PC-3 (cell line): ENCODE measurements around the gene ERCC4. TPM values are rescaled to one million over a fixed set of nuclear protein-coding genes. Genes with fewer than 3 reads are reported as not detected.
A peak's percentile ranks its signal among the peaks of the same experiment; 100 is the strongest.

Source experiments
- ATAC-seq: fragments of 200-7000 bp; cut with Tn5 transposase; 2 replicates; pipeline ENCODE4 v1.9.1; 2020; ENCODE audit warnings: mild to moderate bottlenecking, moderate library complexity
- BruUV-seq: library from RNA; stranded (reverse); fragments of 400-500 nt; replicated peaks from 2 replicates; lab custom pipeline; 2021; lab: Mats Ljungman, UMichigan
- CTCF ChIA-PET: fragments of 300-600 bp; sonication (Branson Sonifier 250); formaldehyde crosslinking; loops from one replicate; lab custom pipeline; 2022; ENCODE audit warnings: antibody characterized with exemption; lab: Charles Lee
- POLR2A ChIA-PET: fragments of 300-600 bp; sonication (Branson Sonifier 250); formaldehyde crosslinking; loops from one replicate; lab custom pipeline; 2022; ENCODE audit warnings: antibody characterized with exemption; ENCODE audit not compliant: unreplicated experiment; lab: Charles Lee
- DNase-seq: peaks from one replicate; pipeline ENCODE4 v3.0.0-alpha.2; 2015
- H2AFZ ChIP-seq: fragments of 300-600 bp; sonication (generic); 2 replicates; pipeline ENCODE4 v1.6.0; 2016; ENCODE audit warnings: antibody characterized with exemption, low read length
- H3F3A ChIP-seq: fragments of 300-600 bp; sonication (generic); one replicate; pipeline ENCODE4 v1.6.0; 2017; ENCODE audit warnings: antibody characterized with exemption, low read length, control low read depth, mild to moderate bottlenecking; ENCODE audit not compliant: unreplicated experiment
- H3K27ac ChIP-seq: fragments of 300-600 bp; sonication (generic); 2 replicates; pipeline ENCODE4 v1.5.1; 2016; ENCODE audit warnings: mild to moderate bottlenecking, low read length
- H3K27me3 ChIP-seq: fragments of 300-600 bp; sonication (generic); 2 replicates; pipeline ENCODE4 v1.6.1; 2016; ENCODE audit warnings: low read length, mixed read lengths
- H3K36me3 ChIP-seq: fragments of 300-600 bp; sonication (generic); 2 replicates; pipeline ENCODE4 v1.6.1; 2016; ENCODE audit warnings: low read depth, mixed run types, low read length, mixed read lengths
- H3K4me1 ChIP-seq: fragments of 300-600 bp; sonication (generic); 2 replicates; pipeline ENCODE4 v1.5.1; 2016; ENCODE audit warnings: low read length; ENCODE audit not compliant: insufficient read depth
- H3K4me2 ChIP-seq: fragments of 300-600 bp; sonication (generic); 2 replicates; pipeline ENCODE4 v1.6.0; 2016; ENCODE audit warnings: low read length
- H3K4me3 ChIP-seq: fragments of 300-600 bp; sonication (generic); 2 replicates; pipeline ENCODE4 v1.5.1; 2016; ENCODE audit warnings: mild to moderate bottlenecking, low read length, mixed read lengths
- H3K79me2 ChIP-seq: fragments of 300-600 bp; sonication (generic); 2 replicates; pipeline ENCODE4 v1.6.1; 2017; ENCODE audit warnings: low read length, mixed read lengths
- H3K9ac ChIP-seq: fragments of 300-600 bp; sonication (generic); 2 replicates; pipeline ENCODE4 v1.6.0; 2016; ENCODE audit warnings: mild to moderate bottlenecking, low read length
- H3K9me2 ChIP-seq: fragments of 300-600 bp; sonication (generic); replicated peaks from 2 replicates; pipeline ENCODE4 v1.6.1; 2016; ENCODE audit warnings: mixed run types, low read length, mixed read lengths
- H3K9me3 ChIP-seq: fragments of 300-600 bp; sonication (generic); 2 replicates; pipeline ENCODE4 v1.6.1; 2016; ENCODE audit warnings: low read length, mixed read lengths
- H4K20me1 ChIP-seq: fragments of 300-600 bp; sonication (generic); 2 replicates; pipeline ENCODE4 v1.6.1; 2016; ENCODE audit warnings: low read length, mixed read lengths
- EZH2 ChIP-seq: fragments of 300-600 bp; sonication (generic); IDR thresholded peaks from one replicate; pipeline ENCODE4 v1.6.1; 2017; ENCODE audit warnings: antibody characterized with exemption, mild to moderate bottlenecking, low read length; ENCODE audit not compliant: unreplicated experiment
- EZH2phosphoT487 ChIP-seq: fragments of 300-600 bp; sonication (generic); IDR thresholded peaks from 2 replicates; pipeline ENCODE4 v1.6.1; 2018; ENCODE audit warnings: mild to moderate bottlenecking, antibody characterized with exemption, low read length, borderline replicate concordance
- intact Hi-C: fragments of 100-400 bp; cut with micrococcal nuclease; formaldehyde crosslinking; loops from 2 replicates; pipeline ENCODE4 v1.9.0; 2023
- total RNA-seq: library from RNA; depleted of rRNA; stranded (reverse); fragments of >200 nt; gene quantifications from 2 replicates; pipeline ENCODE4 v1.2.3, GENCODE V29; 2014
- TF ChIP-seq, protein P1 (sequence below): fragments of 300-600 bp; sonication (generic); conservative IDR thresholded peaks from 2 replicates; pipeline ENCODE4 v1.5.1; 2017; ENCODE audit warnings: antibody characterized with exemption, low read depth, mild to moderate bottlenecking, low read length

The ERCC4 gene
- total RNA-seq, 1 experiment from 2014 or later: 3.2 TPM

DNA sequence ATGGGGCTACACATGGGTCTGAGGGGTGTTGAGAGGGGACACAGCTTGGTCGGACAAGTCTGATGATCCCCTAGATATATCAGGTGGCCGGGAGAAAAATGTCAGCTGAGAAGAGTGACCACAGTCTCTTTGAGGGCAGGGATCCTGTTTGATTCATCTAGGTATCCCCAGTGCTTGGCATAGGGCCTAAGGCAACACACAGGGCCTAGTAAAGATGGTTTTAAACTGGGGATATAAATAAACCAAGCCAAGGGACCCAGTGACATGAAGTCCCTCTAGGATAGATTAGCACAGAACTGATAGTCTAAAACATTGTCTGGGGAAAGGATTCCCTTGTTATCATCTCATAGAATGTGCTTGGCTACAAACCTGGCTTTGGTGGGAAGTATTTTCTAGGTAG is 1.4 kb downstream of the ERCC4 start:
- Histone ChIP-seq H3F3A (no peaks in the 10 kb centered on the region), H3K4me2 (peak overlapping the region; percentile 97), H3K9ac (no peak overlapping the region), H3K4me3 (no peak overlapping the region), H2AFZ (no peak overlapping the region), H4K20me1 (no peaks in the 10 kb centered on the region), H3K79me2 (peaks cover 10% of the 10 kb centered on the region), H3K4me1 (peaks cover 18% of the 10 kb centered on the region), H3K9me2 (no peaks in the 10 kb centered on the region), H3K27me3 (no peaks in the 10 kb centered on the region), H3K27ac (no peak overlapping the region), H3K36me3 (no peaks in the 10 kb centered on the region), H3K9me3 (no peaks in the 10 kb centered on the region)
- no peak for ATAC-seq
- POLR2A ChIA-PET: no interaction called here
- CTCF ChIA-PET: no interaction called here
- TF ChIP-seq, protein P1, sequence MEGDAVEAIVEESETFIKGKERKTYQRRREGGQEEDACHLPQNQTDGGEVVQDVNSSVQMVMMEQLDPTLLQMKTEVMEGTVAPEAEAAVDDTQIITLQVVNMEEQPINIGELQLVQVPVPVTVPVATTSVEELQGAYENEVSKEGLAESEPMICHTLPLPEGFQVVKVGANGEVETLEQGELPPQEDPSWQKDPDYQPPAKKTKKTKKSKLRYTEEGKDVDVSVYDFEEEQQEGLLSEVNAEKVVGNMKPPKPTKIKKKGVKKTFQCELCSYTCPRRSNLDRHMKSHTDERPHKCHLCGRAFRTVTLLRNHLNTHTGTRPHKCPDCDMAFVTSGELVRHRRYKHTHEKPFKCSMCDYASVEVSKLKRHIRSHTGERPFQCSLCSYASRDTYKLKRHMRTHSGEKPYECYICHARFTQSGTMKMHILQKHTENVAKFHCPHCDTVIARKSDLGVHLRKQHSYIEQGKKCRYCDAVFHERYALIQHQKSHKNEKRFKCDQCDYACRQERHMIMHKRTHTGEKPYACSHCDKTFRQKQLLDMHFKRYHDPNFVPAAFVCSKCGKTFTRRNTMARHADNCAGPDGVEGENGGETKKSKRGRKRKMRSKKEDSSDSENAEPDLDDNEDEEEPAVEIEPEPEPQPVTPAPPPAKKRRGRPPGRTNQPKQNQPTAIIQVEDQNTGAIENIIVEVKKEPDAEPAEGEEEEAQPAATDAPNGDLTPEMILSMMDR: no peak
- TF ChIP-seq EZH2: no peak
- TF ChIP-seq EZH2phosphoT487: no peak
- DNase-seq: no peak
- no TSS peak for BruUV-seq
- intact Hi-C loops: loop anchor here (5.0 to 10.0 kb wide), 5 partner anchors 93 to 326 kb away; partner anchors contain the start of gene MRTFB

DNA sequence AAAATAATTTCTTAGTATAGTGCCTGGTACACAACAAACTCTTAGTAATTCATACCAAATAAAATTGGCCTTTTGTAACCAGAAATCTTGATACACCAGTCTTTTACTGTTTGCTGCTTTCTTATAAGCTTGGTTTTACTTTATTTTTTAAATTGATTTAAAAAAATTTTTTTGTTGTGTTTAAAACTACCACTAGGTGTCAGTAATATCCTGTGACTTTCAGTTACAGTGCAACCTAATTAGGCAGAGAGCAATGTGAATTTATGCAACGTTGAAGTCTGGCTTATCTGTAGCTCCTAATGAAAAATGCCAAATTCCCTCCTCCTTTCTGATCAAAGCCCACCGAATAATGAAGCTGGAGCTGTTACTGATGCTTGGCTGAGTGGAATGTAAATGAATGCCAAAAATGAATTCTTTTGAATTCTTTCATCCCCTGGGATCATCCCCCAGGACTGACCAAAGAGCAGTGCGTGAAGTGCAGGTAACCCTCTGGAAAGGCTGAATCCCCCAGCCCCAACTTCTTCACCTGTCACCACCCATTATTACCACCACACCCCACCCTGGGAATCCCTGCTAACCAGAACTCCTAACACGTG is 3.8 kb downstream of the ERCC4 start:
- Histone ChIP-seq H3K27me3 (no peaks in the 10 kb centered on the region), H3K36me3 (peaks cover 4% of the 10 kb centered on the region; the same call in 1 of the 2 replicates), H3K4me2 (no peak overlapping the region), H3K4me1 (peaks cover 24% of the 10 kb centered on the region), H3K27ac (no peak overlapping the region), H2AFZ (no peak overlapping the region), H3K9me3 (no peaks in the 10 kb centered on the region), H3K9me2 (no peaks in the 10 kb centered on the region), H3K9ac (no peak overlapping the region), H3F3A (no peaks in the 10 kb centered on the region), H3K4me3 (no peak overlapping the region), H4K20me1 (no peaks in the 10 kb centered on the region), H3K79me2 (peaks cover 10% of the 10 kb centered on the region)
- ATAC-seq (no peak), DNase-seq (peak; percentile 69)
- intact Hi-C loops: loop anchor here (1.0 to 10.0 kb wide), 6 partner anchors 91 to 606 kb away; partner anchors contain the start of gene MRTFB
- POLR2A ChIA-PET: interaction anchor here (0.8 kb wide), 1 partner anchor 309 kb away, joined by 3 read pairs; no protein-coding TSS in a partner anchor
- TF ChIP-seq EZH2phosphoT487: no peak
- TF ChIP-seq, protein P1: peak; percentile 54
- BruUV-seq: no TSS peak
- CTCF ChIA-PET: interaction anchor here (0.7 to 0.8 kb wide), 2 partner anchors 97 to 128 kb away, joined by 3 read pairs; no protein-coding TSS in a partner anchor

DNA sequence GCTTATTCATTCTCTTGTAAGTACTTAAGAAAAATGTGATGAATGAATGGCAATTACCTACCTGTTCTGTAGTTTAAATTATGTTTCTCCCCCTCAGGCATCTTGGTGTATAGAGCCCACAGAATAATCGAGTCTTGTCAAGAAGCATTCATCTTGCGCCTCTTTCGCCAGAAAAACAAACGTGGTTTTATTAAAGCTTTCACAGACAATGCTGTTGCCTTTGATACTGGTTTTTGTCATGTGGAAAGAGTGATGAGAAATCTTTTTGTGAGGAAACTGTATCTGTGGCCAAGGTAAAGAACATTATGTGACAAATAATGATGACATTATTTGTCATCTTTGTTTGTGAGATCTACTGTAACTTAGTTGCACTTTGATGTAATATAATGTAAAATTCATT is 6.5 kb downstream of the ERCC4 start:
- Histone ChIP-seq H3K36me3 (peaks cover 4% of the 10 kb centered on the region; the same call in 1 of the 2 replicates), H3F3A (no peaks in the 10 kb centered on the region), H3K79me2 (no peaks in the 10 kb centered on the region), H3K4me2 (0 out of 2 replicates have a peak overlapping the region, but pooled peaks have one; percentile 18), H3K27me3 (no peaks in the 10 kb centered on the region), H3K27ac (peak overlapping the region; percentile 54), H3K9ac (no peak overlapping the region), H3K4me1 (peaks cover 14% of the 10 kb centered on the region), H3K9me2 (no peaks in the 10 kb centered on the region), H3K4me3 (no peak overlapping the region), H3K9me3 (no peaks in the 10 kb centered on the region), H4K20me1 (no peaks in the 10 kb centered on the region), H2AFZ (no peak overlapping the region)
- intact Hi-C loops: loop anchor here (10.0 kb wide), 1 partner anchor 88 kb away; no protein-coding TSS in a partner anchor
- no peak for TF ChIP-seq EZH2
- TF ChIP-seq, protein P1: no peak
- TF ChIP-seq EZH2phosphoT487: no peak
- CTCF ChIA-PET: no interaction called here
- POLR2A ChIA-PET: no interaction called here
- no TSS peak for BruUV-seq
- ATAC-seq (peak; percentile 42), DNase-seq (peak; percentile 32)
